Glutamatergic neuron (in vitro differentiated cells): ENCODE data around the gene PRCD. TPM values are rescaled to one million over a fixed set of nuclear protein-coding genes. Genes with fewer than 3 reads are reported as not detected.
"Not testable (repeated sequence)": the region's sequence is repeated elsewhere in the genome, so short reads cannot be mapped to it uniquely, and the experiment has no call there.

Source experiments
- DNase-seq: peaks from one replicate; pipeline ENCODE4 v3.0.0; 2022
- H3K27ac Mint-ChIP-seq: one replicate; pipeline ENCODE4 v1.8.0; 2020; ENCODE audit warnings: mild to moderate bottlenecking, mixed read lengths, inconsistent platforms; ENCODE audit not compliant: unreplicated experiment
- H3K27me3 Mint-ChIP-seq: one replicate; pipeline ENCODE4 v1.8.0; 2020; ENCODE audit warnings: mild to moderate bottlenecking, moderate library complexity, mixed read lengths, inconsistent platforms; ENCODE audit not compliant: unreplicated experiment
- H3K36me3 Mint-ChIP-seq: one replicate; pipeline ENCODE4 v1.8.0; 2020; ENCODE audit warnings: mild to moderate bottlenecking, mixed read lengths, inconsistent platforms; ENCODE audit not compliant: unreplicated experiment
- H3K4me1 Mint-ChIP-seq: one replicate; pipeline ENCODE4 v1.8.0; 2020; ENCODE audit warnings: mild to moderate bottlenecking, low read depth, mixed read lengths, inconsistent platforms; ENCODE audit not compliant: unreplicated experiment
- H3K4me3 Mint-ChIP-seq: one replicate; pipeline ENCODE4 v1.8.0; 2020; ENCODE audit warnings: mild to moderate bottlenecking, mixed read lengths, inconsistent platforms; ENCODE audit not compliant: unreplicated experiment
- H3K9me3 Mint-ChIP-seq: one replicate; pipeline ENCODE4 v1.8.0; 2020; ENCODE audit warnings: mild to moderate bottlenecking, moderate library complexity, mixed read lengths, inconsistent platforms; ENCODE audit not compliant: unreplicated experiment
- total RNA-seq: library from RNA; stranded (reverse); fragmentation: NEBNext Ultra II Directional; extraction: Animal tissue kit (Norgen Biotek cat#: 25700); gene quantifications from one replicate; pipeline ENCODE4 v1.2.1, GENCODE V29; 2021; ENCODE audit not compliant: unreplicated experiment
- TF ChIP-seq, protein P1 (sequence below): fragments of 200-600 bp; sonication (generic); IDR thresholded peaks from one replicate; pipeline ENCODE4 v1.5.0; 2021; ENCODE audit not compliant: partially characterized antibody, unreplicated experiment

PRCD gene
- total RNA-seq, 1 donor from 2014 or later = 1.4 TPM

DNA sequence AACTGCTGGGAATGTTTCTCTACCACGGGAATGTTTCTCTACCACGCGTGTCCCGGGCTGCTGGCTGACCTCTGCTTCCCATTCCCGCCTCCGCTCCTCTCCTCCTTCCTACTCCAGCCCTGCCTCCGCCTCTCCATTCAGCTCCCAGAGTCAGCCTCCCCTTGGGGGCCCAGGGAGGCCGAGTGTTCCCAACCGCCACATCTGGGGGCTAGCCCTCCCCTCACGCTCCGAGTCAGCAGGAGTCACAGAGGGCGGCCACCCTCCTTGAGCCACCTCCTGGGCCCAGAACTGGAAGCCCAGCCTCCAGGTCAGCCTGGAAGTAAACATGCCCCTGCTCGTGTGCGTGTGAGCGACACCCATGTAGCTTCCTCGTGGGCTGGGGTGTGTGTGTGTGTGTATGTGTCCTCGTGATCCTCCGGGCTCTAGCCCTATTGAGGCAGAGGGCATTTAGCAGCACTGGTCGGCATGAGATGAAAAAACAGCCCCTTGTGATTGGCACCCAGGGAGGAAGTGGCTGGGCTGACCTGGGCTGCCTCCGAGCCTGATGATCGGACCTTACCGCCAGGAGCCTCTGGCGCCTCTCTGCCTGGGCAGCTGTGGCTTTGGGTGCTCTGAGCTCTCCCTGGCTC is 9.6 kb upstream of the PRCD start:
- peak overlapping the region; percentile 77 for H3K27ac Mint-ChIP-seq
- H3K36me3 Mint-ChIP-seq = no peaks in the 10 kb centered on the region
- no peak for DNase-seq
- H3K4me1 Mint-ChIP-seq = peaks cover 21% of the 10 kb centered on the region
- peaks cover 4% of the 10 kb centered on the region for H3K27me3 Mint-ChIP-seq
- TF ChIP-seq, protein P1, sequence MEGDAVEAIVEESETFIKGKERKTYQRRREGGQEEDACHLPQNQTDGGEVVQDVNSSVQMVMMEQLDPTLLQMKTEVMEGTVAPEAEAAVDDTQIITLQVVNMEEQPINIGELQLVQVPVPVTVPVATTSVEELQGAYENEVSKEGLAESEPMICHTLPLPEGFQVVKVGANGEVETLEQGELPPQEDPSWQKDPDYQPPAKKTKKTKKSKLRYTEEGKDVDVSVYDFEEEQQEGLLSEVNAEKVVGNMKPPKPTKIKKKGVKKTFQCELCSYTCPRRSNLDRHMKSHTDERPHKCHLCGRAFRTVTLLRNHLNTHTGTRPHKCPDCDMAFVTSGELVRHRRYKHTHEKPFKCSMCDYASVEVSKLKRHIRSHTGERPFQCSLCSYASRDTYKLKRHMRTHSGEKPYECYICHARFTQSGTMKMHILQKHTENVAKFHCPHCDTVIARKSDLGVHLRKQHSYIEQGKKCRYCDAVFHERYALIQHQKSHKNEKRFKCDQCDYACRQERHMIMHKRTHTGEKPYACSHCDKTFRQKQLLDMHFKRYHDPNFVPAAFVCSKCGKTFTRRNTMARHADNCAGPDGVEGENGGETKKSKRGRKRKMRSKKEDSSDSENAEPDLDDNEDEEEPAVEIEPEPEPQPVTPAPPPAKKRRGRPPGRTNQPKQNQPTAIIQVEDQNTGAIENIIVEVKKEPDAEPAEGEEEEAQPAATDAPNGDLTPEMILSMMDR = no peak
- peak overlapping the region; percentile 59 for H3K4me3 Mint-ChIP-seq
- H3K9me3 Mint-ChIP-seq = peaks cover 3% of the 10 kb centered on the region

DNA sequence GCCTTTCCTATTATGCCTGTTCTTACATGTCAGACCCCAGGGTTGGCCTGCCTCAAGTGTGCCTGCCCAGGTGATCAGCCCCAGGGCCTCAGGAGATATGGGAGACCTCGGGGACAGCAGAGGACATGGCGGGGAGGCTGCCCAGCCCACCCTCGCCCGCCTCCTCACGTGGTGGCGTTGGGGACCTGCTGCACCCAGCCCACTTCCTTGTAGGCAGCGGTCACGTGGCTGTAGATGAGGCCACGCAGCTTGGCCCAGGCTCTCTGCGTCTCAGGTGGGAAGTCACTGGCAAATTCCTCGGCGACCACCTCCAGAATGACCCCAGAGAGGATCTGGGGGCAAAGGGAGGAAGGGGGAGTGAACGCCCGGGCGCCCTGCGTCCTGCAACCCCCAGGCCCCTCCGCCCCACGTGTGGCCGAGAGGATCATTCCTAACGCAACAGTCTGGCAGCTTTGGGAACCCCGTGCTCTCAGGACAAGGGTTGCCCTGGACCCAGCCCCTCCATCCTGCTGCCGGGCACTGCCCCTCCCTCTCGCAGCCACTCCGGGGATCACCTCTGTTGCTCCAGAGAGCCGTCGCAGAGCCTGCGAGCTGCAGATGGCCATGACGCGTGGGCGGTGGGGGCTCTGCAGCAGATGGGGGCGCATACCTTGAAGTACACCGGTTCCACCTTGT is 8.9 kb upstream of the PRCD start:
- TF ChIP-seq, protein P1 = no peak

DNA sequence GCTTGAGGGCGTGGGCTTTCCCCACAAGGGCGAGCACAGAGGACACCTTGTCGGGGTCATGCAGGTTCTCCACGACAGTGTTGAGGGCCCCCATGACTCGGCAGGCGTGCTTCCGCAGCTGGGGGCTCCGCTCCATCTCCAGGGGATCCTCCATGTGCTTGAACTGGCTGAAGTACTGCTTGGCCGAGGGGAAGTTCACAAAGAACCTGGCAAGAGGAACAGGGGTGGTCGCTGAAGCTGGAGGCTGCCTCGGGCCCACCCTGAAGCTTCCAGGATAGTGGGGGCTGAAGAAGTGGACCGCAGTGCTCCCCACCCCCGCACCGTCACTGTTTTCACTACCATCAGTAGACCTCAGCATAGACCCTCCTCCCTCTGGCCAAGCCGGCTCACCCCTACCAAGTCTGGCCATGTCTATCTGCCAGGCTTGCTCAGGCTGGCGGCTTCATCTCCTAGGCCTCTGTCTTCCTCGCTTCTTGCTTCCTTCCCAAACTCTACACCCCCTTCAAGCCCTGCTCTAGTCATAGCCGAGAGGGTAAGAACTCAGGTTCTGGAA is 8.3 kb upstream of the PRCD start:
- peaks cover 23% of the 10 kb centered on the region for H3K4me1 Mint-ChIP-seq
- peak overlapping the region; percentile 5 for H3K27ac Mint-ChIP-seq
- DNase-seq = no peak
- TF ChIP-seq, protein P1 = no peak
- peaks cover 3% of the 10 kb centered on the region for H3K9me3 Mint-ChIP-seq
- H3K4me3 Mint-ChIP-seq = no peak overlapping the region
- H3K27me3 Mint-ChIP-seq = peaks cover 7% of the 10 kb centered on the region
- H3K36me3 Mint-ChIP-seq = no peaks in the 10 kb centered on the region

More for the DNA sequence above, 8.9 kb upstream of the PRCD start:
- DNase-seq = no peak
- H3K4me3 Mint-ChIP-seq = no peak overlapping the region
- no peak overlapping the region for H3K27ac Mint-ChIP-seq
- no peaks in the 10 kb centered on the region for H3K36me3 Mint-ChIP-seq
- peaks cover 22% of the 10 kb centered on the region for H3K4me1 Mint-ChIP-seq
- peaks cover 3% of the 10 kb centered on the region for H3K9me3 Mint-ChIP-seq
- peaks cover 5% of the 10 kb centered on the region for H3K27me3 Mint-ChIP-seq

DNA sequence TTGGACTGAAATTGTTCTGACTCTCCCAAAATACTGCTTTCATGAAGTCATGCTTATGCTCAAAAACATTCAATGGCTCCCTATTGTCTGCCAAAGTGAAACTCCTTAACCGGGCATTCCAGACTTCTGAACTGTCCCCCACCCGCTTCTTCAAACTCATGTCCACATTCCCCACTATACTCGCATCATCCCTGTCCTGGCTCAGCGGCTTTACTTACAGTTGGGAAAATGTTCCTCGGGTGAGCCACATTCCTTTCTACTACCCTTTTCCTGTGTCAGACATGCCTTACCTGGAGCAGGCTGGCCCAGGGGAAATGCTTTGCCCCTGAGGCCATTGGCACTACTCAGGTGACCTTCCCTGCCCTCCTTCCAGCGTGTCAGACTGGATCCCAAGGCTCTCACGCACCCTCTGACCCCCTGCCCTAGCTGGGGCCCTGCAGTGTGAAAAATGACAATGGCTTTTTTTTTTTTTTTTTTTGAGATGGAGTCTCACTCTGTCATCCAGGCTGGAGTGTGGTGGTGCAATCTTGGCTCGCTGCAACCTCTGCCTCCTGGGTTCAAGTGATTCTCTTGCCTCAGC is 7.7 kb upstream of the PRCD start:
- Mint-ChIP-seq H3K9me3 (peaks cover 3% of the 10 kb centered on the region), H3K4me1 (peaks cover 23% of the 10 kb centered on the region), H3K27ac (peak overlapping the region; percentile 5), H3K36me3 (no peaks in the 10 kb centered on the region), H3K4me3 (no peak overlapping the region), H3K27me3 (peaks cover 6% of the 10 kb centered on the region)
- TF ChIP-seq, protein P1 = no peak
- no peak for DNase-seq

DNA sequence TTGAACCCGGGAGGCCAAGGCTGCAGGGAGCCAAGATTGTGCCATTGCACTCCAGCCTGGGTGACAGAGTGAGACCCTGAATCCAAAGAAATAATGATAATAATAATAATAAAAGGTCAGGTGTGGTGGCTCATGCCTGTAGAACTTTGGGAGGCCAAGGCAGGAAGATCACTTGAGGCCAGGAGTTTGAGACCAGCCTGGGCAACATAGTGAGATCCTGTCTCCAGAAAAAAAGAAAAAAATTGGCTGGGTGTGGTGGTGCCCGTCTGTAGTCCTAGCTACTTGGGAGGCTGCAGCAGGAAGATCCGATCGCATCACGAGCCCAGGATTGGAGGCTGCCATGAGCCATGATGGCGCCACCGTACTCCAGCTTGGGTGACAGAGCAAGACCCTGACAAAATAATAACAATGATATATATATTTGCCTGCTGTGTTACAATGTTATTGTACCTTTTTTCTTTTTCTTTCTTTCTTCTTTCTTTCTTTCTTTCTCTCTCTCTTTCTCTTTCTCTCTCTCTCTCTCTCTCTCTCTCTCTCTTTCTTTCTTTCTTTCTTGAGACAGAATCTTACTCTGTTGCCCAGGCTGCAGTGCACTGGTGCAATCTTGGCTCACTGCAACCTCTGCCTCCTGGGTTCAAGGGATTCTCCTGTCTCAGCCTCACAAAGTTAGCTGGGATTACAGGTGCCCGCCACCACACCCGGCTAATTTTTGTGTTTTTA is 6.0 kb upstream of the PRCD start:
- not testable (repeated sequence) for H3K27me3 Mint-ChIP-seq

More for the DNA sequence above, 6.0 kb upstream of the PRCD start:
- Mint-ChIP-seq H3K4me1 (peaks cover 24% of the 10 kb centered on the region), H3K27ac (peak overlapping the region; percentile 8)
- H3K4me3 Mint-ChIP-seq, H3K36me3 Mint-ChIP-seq, H3K9me3 Mint-ChIP-seq, DNase-seq: not testable (repeated sequence)
